Gastrocnemius medialis (tissue), 4 donors: ENCODE results near the gene ABL1. TPM values are rescaled to one million over a fixed set of nuclear protein-coding genes. Genes with fewer than 3 reads are reported as not detected.

Experiments used
- ATAC-seq, 2 donors: fragments of 150-250 bp; one replicate each; pipeline ENCODE4 v1.9.1; 2016
- DNase-seq, 2 donors: peaks; one replicate each; pipeline ENCODE4 v3.0.0-alpha.2; 2019
- H3K27ac ChIP-seq, 4 donors: fragments of 200-600 bp; sonication (generic); 1 replicate in 1 of 4; 2 replicates in 3 of 4; pipeline ENCODE4 v1.5.1; 2016 to 2018; ENCODE audit warnings: mild to moderate bottlenecking in 2 of 4, moderate library complexity in 1 of 4
- H3K27me3 ChIP-seq, 3 donors: fragments of 200-600 bp; sonication (generic) in 2 of 3; 1 replicate in 1 of 3; 2 replicates in 2 of 3; pipeline versions ENCODE4 v1.5.1 to v1.6.0; 2016 to 2019; ENCODE audit warnings: mild to moderate bottlenecking in 1 of 3, moderate library complexity in 1 of 3
- H3K36me3 ChIP-seq, 2 donors: fragments of 200-600 bp; sonication (generic) in 1 of 2; one replicate each; pipeline ENCODE4 v1.5.1; 2017 to 2018
- H3K4me1 ChIP-seq, 2 donors: fragments of 200-600 bp; sonication (generic) in 1 of 2; one replicate each; pipeline ENCODE4 v1.5.1; 2016 to 2017; ENCODE audit warnings: mild to moderate bottlenecking in 2 of 2
- H3K4me3 ChIP-seq, 4 donors: fragments of 200-600 bp; sonication (generic) in 3 of 4; 1 replicate in 1 of 4; 2 replicates in 3 of 4; pipeline ENCODE4 v1.5.1; 2016 to 2019; ENCODE audit warnings: mild to moderate bottlenecking in 2 of 4
- H3K9me3 ChIP-seq, 3 donors: fragments of 200-600 bp; sonication (generic) in 2 of 3; 1 replicate in 1 of 3; 2 replicates in 2 of 3; pipeline ENCODE4 v1.5.1; 2016 to 2019
- CTCF ChIP-seq, 5 experiments: fragments of 450-650 bp in 3 of 5; fragments of 200-600 bp in 2 of 5; sonication (generic) in 2 of 5; IDR thresholded peaks in 4 of 5; conservative IDR thresholded peaks in 1 of 5; 1 replicate in 4 of 5; 2 replicates in 1 of 5; pipeline ENCODE4 v1.5.1; 2016 to 2019; ENCODE audit warnings: antibody characterized with exemption in 5 of 5, mild to moderate bottlenecking in 3 of 5, moderate library complexity in 3 of 5
- POLR2A ChIP-seq, 2 donors: fragments of 450-650 bp; IDR thresholded peaks; one replicate each; pipeline ENCODE4 v1.6.1; 2017; ENCODE audit warnings: antibody characterized with exemption in 2 of 2, mild to moderate bottlenecking in 2 of 2, moderate library complexity in 2 of 2
- in situ Hi-C, 4 donors: fragments of 200-750 bp; cut with MboI; loops; one replicate each; pipeline versions ENCODE4 v1.15.0 to v1.8.0; 2017; ENCODE audit warnings: low sequenced_read_pairs in 4 of 4
- intact Hi-C: fragments of 100-400 bp; cut with DNase I; formaldehyde crosslinking; loops from one replicate; pipeline ENCODE4 v1.15.1; 2023; ENCODE audit warnings: low total_unique reads
- total RNA-seq, 4 donors: library from RNA; depleted of rRNA; stranded (reverse); fragments of >200 nt; gene quantifications; one replicate each; pipeline versions ENCODE4 v1.1.0 to v1.2.3, GENCODE V29; 2016

The ABL1 gene
- total RNA-seq, 4 donors from 2014 or later = 22.8 to 55.5 (median 28.5) TPM

DNA sequence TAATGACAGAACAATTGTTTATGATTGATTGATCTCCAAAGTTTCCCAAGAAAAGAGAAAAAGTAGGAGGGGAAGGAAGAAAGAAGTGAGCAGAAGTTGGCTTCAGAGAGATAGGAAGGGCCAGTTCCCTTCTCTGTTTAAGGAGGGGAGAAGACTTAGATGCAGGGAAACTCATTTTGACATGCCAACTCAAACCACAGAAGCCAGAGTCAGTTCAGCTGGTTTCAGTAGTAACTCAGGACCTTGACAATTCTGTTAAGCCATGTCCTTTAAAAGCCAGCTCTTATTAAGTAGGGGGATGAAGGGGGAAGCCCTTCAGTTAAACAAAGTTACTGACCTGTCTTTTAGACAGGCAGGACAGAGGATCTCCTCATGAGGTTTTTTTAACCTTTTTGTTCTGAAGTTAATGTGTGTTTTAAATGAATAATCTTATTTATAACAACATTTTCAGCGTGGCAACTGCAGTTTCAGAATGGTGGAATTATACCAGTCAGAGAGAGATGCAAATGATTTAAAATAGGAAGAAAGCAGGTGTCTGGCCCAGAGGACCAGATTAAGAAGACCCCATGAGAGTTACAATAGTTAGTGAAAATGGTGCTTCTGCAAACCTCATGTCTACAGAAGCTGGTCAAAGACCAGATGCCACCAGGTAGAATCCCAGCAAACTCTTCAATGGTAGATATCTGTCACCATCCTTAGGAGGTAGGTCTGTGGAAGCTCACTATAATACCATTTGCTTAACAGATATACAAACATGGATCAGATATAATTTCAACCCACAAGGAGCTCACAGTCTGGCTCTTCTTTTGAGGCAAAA lies 29.3 kb upstream of the ABL1 start:
- no peak for TF ChIP-seq POLR2A (IDR thresholded peaks at IDR 0.05)
- no peak for TF ChIP-seq CTCF (IDR thresholded peaks at IDR 0.05 in 4 of 5, conservative IDR thresholded peaks at IDR 0.05 in 1 of 5)
- no peak for ATAC-seq
- no peaks in the 10 kb centered on the region for H3K27me3 ChIP-seq
- no peak for DNase-seq
- no peaks in the 10 kb centered on the region for H3K9me3 ChIP-seq
- H3K36me3 ChIP-seq = no peaks in the 10 kb centered on the region
- H3K4me1 ChIP-seq = no peaks in the 10 kb centered on the region
- H3K4me3 ChIP-seq = no peak overlapping the region
- in situ Hi-C loops = no loop called here
- intact Hi-C loops = no loop called here
- H3K27ac ChIP-seq = no peak overlapping the region

- ATAC-seq = no peak
- in situ Hi-C loops (no loop called here), intact Hi-C loops (no loop called here)
- Histone ChIP-seq H3K27ac (no peak overlapping the region), H3K36me3 (no peaks in the 10 kb centered on the region), H3K9me3 (no peaks in the 10 kb centered on the region), H3K4me1 (no peaks in the 10 kb centered on the region), H3K4me3 (no peak overlapping the region), H3K27me3 (no peaks in the 10 kb centered on the region)
- TF ChIP-seq POLR2A (IDR thresholded peaks at IDR 0.05) (no peak), CTCF (IDR thresholded peaks at IDR 0.05 in 4 of 5, conservative IDR thresholded peaks at IDR 0.05 in 1 of 5) (no peak)
- DNase-seq = no peak
Observed at GRCh38 chr9:130806327-130806716, 28.7 kb upstream of the ABL1 start.

DNA sequence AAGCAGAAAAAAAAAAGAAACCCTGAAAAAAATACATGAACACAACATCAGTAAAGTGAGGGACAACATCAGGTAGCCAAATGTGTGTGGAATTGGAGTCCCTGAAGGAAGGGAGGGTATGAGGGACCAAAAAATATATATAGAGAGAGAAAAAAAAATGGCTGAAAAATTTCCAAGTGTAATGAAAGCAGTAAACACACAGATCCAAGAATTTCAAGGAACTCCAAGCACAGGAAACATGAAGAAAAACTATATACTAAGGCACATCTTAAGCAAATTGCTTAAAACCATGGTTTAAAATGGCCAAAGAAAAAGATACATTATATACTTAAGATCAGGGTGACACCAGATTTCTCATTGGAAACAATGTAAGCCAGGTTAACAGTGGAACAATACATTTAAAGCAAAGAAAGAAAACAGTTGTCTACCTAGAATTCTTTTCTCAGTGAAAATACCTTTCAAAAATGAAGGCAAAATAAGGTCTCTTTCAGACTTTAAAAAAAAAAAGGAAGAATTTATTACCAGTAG lies 24.4 kb upstream of the ABL1 start:
- no peak for DNase-seq

DNA sequence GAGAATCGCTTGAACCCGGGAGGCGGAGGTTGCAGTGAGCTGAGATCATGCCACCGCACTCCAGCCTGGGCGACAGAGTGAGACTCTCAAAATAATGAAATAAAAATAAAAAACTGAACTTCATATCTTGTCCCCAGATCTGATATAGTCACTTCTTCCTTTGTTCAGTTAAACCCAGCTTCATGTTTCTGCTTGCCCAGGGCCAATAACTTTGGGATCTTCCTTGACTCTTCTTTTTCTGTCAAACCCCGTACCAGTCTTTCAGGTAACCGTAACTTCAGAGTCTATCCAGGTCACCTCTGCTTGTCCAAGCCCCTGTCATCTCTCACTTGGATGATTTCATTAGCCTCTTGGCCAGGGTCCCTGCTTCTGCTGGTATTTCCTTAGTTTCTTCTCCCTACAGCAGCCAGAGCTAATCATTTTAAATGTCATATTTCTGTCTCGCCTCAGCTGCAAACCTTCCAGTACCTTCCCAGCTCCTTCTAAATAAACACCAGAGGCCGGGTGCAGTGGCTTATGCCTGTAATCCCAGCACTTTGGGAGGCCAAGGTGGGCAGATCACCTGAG lies 19.7 kb upstream of the ABL1 start:
- H3K4me3 ChIP-seq = no peak overlapping the region
- DNase-seq (no peak), ATAC-seq (no peak)
- H3K27ac ChIP-seq = no peak overlapping the region
- intact Hi-C loops (no loop called here), in situ Hi-C loops (no loop called here)
- H3K36me3 ChIP-seq = no peaks in the 10 kb centered on the region
- no peak for TF ChIP-seq POLR2A (IDR thresholded peaks at IDR 0.05)
- TF ChIP-seq CTCF (IDR thresholded peaks at IDR 0.05 in 4 of 5, conservative IDR thresholded peaks at IDR 0.05 in 1 of 5) = no peak
- H3K27me3 ChIP-seq = no peaks in the 10 kb centered on the region
- no peaks in the 10 kb centered on the region for H3K9me3 ChIP-seq
- H3K4me1 ChIP-seq = no peaks in the 10 kb centered on the region

More for the DNA sequence above, 24.4 kb upstream of the ABL1 start:
- no peaks in the 10 kb centered on the region for H3K36me3 ChIP-seq
- in situ Hi-C loops = no loop called here
- H3K4me1 ChIP-seq = no peaks in the 10 kb centered on the region
- no peaks in the 10 kb centered on the region for H3K27me3 ChIP-seq
- TF ChIP-seq CTCF (IDR thresholded peaks at IDR 0.05 in 4 of 5, conservative IDR thresholded peaks at IDR 0.05 in 1 of 5) (no peak), POLR2A (IDR thresholded peaks at IDR 0.05) (no peak)
- no peak overlapping the region for H3K27ac ChIP-seq
- intact Hi-C loops = no loop called here
- H3K9me3 ChIP-seq = no peaks in the 10 kb centered on the region
- no peak for ATAC-seq
- H3K4me3 ChIP-seq = no peak overlapping the region
